Epithelial cell of esophagus (primary cell): Measurements from ENCODE around the gene CARD11.

Experiments
- DNase-seq: peaks from one replicate; pipeline ENCODE4 v3.0.0; 2010; ENCODE audit warnings: low read depth
- H3K4me3 ChIP-seq: 2 replicates; pipeline ENCODE4 v1.5.1; 2011; ENCODE audit warnings: mild to moderate bottlenecking, low read length, control low read depth
- TF ChIP-seq, protein P1 (sequence below): IDR thresholded peaks from 2 replicates; pipeline ENCODE4 v1.5.1; 2011; ENCODE audit warnings: low read depth, mild to moderate bottlenecking, low read length, control low read depth, inconsistent platforms; ENCODE audit not compliant: insufficient read depth; ENCODE audit errors: missing control alignments

Gene CARD11

DNA sequence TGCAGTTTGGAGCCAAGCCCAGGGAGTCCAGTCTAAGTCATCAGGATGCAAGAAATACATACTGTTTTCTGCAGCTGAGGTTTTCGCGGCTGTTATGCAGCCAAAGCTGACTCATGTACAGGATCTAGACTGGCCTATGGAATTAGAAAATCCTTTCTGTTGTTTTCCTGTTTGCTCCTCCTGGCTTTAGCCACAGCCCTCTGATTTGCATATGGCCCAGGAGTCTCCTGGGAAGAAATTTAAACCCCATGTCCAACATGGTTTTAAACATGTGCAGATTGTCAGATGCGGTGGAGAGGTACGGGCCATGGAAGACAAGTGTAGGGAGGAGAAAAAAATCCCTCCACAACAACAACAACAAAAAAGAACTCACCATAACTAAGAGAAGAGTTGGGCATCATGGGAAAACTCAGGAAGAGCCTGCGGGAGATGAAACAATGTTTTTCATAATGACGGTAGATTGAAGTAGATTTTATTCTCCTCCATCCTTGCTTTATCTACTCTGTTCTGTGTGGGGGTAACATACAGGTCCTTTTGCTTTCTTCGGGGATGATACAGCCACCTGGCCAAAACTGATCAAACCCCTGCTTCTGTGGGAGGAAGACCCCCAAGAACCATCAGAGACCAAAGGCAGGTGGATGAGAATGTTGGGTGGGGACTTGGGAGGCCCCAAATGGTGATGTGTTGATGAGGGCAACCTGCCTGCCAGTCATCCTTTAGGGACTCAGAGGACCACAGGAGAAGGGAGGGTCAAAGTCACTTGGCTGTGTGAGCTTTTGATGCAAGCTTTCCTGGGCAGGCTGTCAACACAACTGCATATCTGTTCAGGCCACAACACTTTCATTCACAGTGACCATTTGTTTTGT is 169.7 kb downstream of the CARD11 start:
- TF ChIP-seq, protein P1, sequence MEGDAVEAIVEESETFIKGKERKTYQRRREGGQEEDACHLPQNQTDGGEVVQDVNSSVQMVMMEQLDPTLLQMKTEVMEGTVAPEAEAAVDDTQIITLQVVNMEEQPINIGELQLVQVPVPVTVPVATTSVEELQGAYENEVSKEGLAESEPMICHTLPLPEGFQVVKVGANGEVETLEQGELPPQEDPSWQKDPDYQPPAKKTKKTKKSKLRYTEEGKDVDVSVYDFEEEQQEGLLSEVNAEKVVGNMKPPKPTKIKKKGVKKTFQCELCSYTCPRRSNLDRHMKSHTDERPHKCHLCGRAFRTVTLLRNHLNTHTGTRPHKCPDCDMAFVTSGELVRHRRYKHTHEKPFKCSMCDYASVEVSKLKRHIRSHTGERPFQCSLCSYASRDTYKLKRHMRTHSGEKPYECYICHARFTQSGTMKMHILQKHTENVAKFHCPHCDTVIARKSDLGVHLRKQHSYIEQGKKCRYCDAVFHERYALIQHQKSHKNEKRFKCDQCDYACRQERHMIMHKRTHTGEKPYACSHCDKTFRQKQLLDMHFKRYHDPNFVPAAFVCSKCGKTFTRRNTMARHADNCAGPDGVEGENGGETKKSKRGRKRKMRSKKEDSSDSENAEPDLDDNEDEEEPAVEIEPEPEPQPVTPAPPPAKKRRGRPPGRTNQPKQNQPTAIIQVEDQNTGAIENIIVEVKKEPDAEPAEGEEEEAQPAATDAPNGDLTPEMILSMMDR, result no peak
- peak; percentile 95 for DNase-seq
- no peak overlapping the region for H3K4me3 ChIP-seq

DNA sequence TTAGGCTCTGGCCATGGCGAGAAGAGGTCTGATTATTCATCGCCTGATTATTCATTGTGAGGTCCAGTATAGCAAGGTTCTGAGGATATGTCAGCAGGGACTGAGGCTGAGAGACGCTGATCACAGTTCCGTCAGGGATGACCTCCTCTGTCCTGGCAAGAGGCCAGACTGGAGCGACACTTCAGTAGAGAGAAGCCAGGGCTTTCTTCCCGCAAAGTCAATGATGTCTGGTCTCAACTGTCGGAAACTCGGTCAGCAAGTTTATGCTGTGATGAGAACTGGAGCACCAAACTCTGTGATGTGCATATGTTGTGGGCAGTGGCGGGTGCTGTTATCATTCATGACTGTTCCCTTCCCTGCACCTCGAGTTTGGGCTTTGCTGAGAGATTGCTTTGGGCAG is 170.5 kb downstream of the CARD11 start:
- TF ChIP-seq, protein P1, result no peak
- no peak for DNase-seq
- H3K4me3 ChIP-seq, result no peak overlapping the region

- TF ChIP-seq, protein P1, result no peak
- no peak overlapping the region for H3K4me3 ChIP-seq
- DNase-seq, result no peak
Observed at GRCh38 chr7:2872296-2872874, 171.3 kb downstream of the CARD11 start.

DNA sequence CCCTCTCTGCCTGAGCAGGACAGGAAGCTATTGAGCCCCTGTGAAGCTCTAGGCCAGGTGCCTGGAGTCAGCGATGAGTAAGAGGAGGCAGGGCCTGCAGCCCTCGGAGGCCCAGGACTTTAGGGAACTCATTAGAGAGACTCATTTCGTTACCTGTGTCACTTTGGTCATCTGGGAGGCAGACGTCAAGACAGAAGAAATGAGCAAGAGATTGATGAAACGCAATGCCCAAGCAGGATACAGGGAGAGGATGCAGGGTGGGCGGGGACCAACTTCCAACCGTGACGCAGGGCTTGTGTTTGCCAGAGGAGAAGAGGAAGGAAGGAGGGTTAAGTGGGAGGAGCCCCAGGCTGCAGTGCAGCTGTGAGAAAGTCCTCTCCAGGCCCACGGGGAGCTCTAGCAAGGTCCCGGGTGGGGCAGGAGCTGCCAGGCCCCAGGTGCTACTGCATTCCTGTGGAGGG is 173.2 kb downstream of the CARD11 start:
- no peak overlapping the region for H3K4me3 ChIP-seq
- TF ChIP-seq, protein P1, result no peak
- peak; percentile 75 for DNase-seq

GRCh38 chr7:2869981-2870380 is 173.7 kb downstream of the CARD11 start:
- no peak overlapping the region for H3K4me3 ChIP-seq
- DNase-seq, result no peak
- TF ChIP-seq, protein P1, result no peak

- DNase-seq, result no peak
- H3K4me3 ChIP-seq, result no peak overlapping the region
- TF ChIP-seq, protein P1, result no peak
Observed at GRCh38 chr7:2866601-2867000, 177.1 kb downstream of the CARD11 start.
